WTC11 (cell line): ENCODE data around the gene TUBGCP2.

ENCODE experiments used
- FOXK1 ChIP-seq: sonication (generic); formaldehyde crosslinking; IDR thresholded peaks from 2 replicates; pipeline ENCODE4 v1.8.0; 2022; ENCODE audit warnings: mild to moderate bottlenecking, moderate library complexity, missing genetic modification reagents
- FOXP1 ChIP-seq: sonication (generic); formaldehyde crosslinking; IDR thresholded peaks from 2 replicates; pipeline ENCODE4 v1.8.0; 2022; ENCODE audit warnings: missing genetic modification reagents, mild to moderate bottlenecking, moderate library complexity, borderline replicate concordance

DNA sequence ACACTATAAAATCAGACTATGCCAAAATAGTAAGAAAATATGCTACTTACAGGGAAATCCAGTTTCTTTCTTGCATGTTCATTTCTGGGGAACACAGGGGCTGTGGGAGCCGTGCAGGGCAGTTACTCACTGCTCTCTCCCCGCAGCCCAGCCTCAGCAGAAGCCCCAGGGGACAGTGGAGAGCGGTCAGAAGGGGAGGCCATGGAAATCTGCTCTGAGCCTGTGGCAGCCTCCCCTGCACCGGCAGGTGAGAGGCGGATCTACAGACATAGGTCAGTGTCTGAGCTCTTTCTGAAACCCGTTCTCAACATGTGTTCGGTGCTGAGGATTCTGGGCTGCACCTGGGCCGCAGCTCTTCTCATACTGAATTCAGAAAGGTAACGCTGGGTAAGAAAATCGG, 2.9 kb upstream of the TUBGCP2 start:
- TF ChIP-seq FOXK1 (CRISPR knock-in tag) (no peak), FOXP1 (CRISPR knock-in tag) (no peak)
